HCT116 (cell line): Measurements from ENCODE around the gene ATP10B. TPM values are rescaled to one million over a fixed set of nuclear protein-coding genes. Genes with fewer than 3 reads are reported as not detected.

Source experiments
- ATAC-seq: fragments of 200-7000 bp; cut with Tn5 transposase; 2 replicates; pipeline ENCODE4 v1.9.1; 2020; ENCODE audit warnings: mild to moderate bottlenecking, moderate library complexity
- BruUV-seq: library from RNA; stranded (reverse); fragments of 400-500 nt; replicated peaks from 2 replicates; lab custom pipeline; 2021; lab: Mats Ljungman, UMichigan
- CTCF ChIA-PET: fragments of 300-600 bp; sonication (Branson Sonifier 250); formaldehyde crosslinking; loops from one replicate; lab custom pipeline; 2021; ENCODE audit warnings: antibody characterized with exemption; lab: Charles Lee
- POLR2A ChIA-PET: fragments of 300-600, 350-600 bp; sonication (Branson Sonifier 250); formaldehyde crosslinking; loops from one replicate; lab custom pipeline; 2021; ENCODE audit warnings: antibody characterized with exemption; lab: Charles Lee
- RAD21 ChIA-PET, 2 experiments: fragments of 300-600 bp; sonication (Branson Sonifier 250); formaldehyde crosslinking; loops; one replicate each; lab custom pipeline; 2023; ENCODE audit warnings: low total read pairs in 2 of 2; ENCODE audit not compliant: uncharacterized antibody in 2 of 2, unreplicated experiment in 2 of 2, low non-redundant PET in 1 of 2; lab: Charles Lee
- DNase-seq: peaks from one replicate; pipeline ENCODE4 v3.0.0-alpha.2; 2010; ENCODE audit warnings: low read depth, low spot score
- H2AFZ ChIP-seq: fragments of 200-600 bp; shearing (Covaris generic), sonication (generic); 2 replicates; pipeline ENCODE4 v1.6.1; 2017; ENCODE audit warnings: low read depth, mixed run types, mixed read lengths, antibody characterized with exemption, low read length; ENCODE audit not compliant: poor library complexity, severe bottlenecking
- H3K27ac ChIP-seq: 2 replicates; pipeline ENCODE4 v1.5.1; 2012; ENCODE audit warnings: low read depth, low read length
- H3K27me3 ChIP-seq: fragments of 200-600 bp; sonication (generic); 2 replicates; pipeline ENCODE4 v1.6.1; 2016; ENCODE audit warnings: mixed run types, low read length, mixed read lengths; ENCODE audit not compliant: insufficient read depth
- H3K36me3 ChIP-seq, 2 experiments: fragments of 200-500 bp in 1 of 2; fragments of 200-600 bp in 1 of 2; sonication (Bioruptor generic) in 1 of 2; sonication (generic) in 1 of 2; 2 replicates each; pipeline versions ENCODE4 v1.5.1 to v1.6.1; 2014 to 2016; ENCODE audit warnings: low read length in 2 of 2, inconsistent platforms in 1 of 2, mixed read lengths in 1 of 2, mixed run types in 1 of 2; ENCODE audit not compliant: insufficient read depth in 2 of 2, control insufficient read depth in 1 of 2
- H3K4me1 ChIP-seq, 2 experiments: fragments of 200-600 bp in 1 of 2; sonication (generic) in 1 of 2; 2 replicates each; pipeline versions ENCODE4 v1.5.1 to v1.6.1; 2012 to 2017; ENCODE audit warnings: low read length in 2 of 2, inconsistent platforms in 1 of 2, mild to moderate bottlenecking in 1 of 2, mixed read lengths in 1 of 2, mixed run types in 1 of 2, moderate library complexity in 1 of 2; ENCODE audit not compliant: insufficient read depth in 2 of 2, control insufficient read depth in 1 of 2
- H3K4me2 ChIP-seq: fragments of 200-600 bp; sonication (generic); 2 replicates; pipeline ENCODE4 v1.6.1; 2017; ENCODE audit warnings: mixed run types, low read length, mixed read lengths
- H3K4me3 ChIP-seq, 2 experiments: fragments of 200-600 bp in 1 of 2; sonication (generic) in 1 of 2; replicated peaks in 1 of 2; 2 replicates each; pipeline ENCODE4 v1.5.1; 2011 to 2016; ENCODE audit warnings: low read length in 2 of 2, control low read depth in 1 of 2, low read depth in 1 of 2, mild to moderate bottlenecking in 1 of 2, mixed read lengths in 1 of 2, mixed run types in 1 of 2
- H3K79me2 ChIP-seq: fragments of 200-600 bp; sonication (generic); 2 replicates; pipeline ENCODE4 v1.6.1; 2017; ENCODE audit warnings: mild to moderate bottlenecking, mixed run types, low read length, moderate library complexity, mixed read lengths; ENCODE audit not compliant: insufficient read depth
- H3K9ac ChIP-seq: fragments of 200-600 bp; sonication (generic); 2 replicates; pipeline ENCODE4 v1.6.1; 2016; ENCODE audit warnings: low read length, mixed read lengths
- H3K9me2 ChIP-seq: fragments of 200-600 bp; sonication (generic), shearing (Covaris generic); 2 replicates; pipeline ENCODE4 v1.6.1; 2017; ENCODE audit warnings: mixed run types, mild to moderate bottlenecking, moderate library complexity; ENCODE audit not compliant: insufficient read depth
- H3K9me3 ChIP-seq, 2 experiments: fragments of 200-500 bp in 1 of 2; fragments of 200-600 bp in 1 of 2; sonication (Bioruptor generic) in 1 of 2; sonication (generic) in 1 of 2; 2 replicates each; pipeline ENCODE4 v1.6.1; 2014 to 2017; ENCODE audit warnings: low read length in 2 of 2, mixed read lengths in 2 of 2, inconsistent platforms in 1 of 2, low read depth in 1 of 2, mild to moderate bottlenecking in 1 of 2, mixed run types in 1 of 2, moderate library complexity in 1 of 2; ENCODE audit not compliant: control insufficient read depth in 1 of 2, insufficient read depth in 1 of 2
- H4K20me1 ChIP-seq: fragments of 200-600 bp; sonication (generic), shearing (Covaris generic); 2 replicates; pipeline ENCODE4 v1.6.1; 2017; ENCODE audit warnings: mixed run types, mild to moderate bottlenecking, moderate library complexity; ENCODE audit not compliant: insufficient read depth
- FOSL1 ChIP-seq: IDR thresholded peaks from 2 replicates; pipeline ENCODE4 v1.6.1; 2012; ENCODE audit warnings: low read depth
- JUND ChIP-seq: IDR thresholded peaks from 2 replicates; pipeline ENCODE4 v1.6.1; 2012
- POLR2AphosphoS5 ChIP-seq: IDR thresholded peaks from 2 replicates; pipeline ENCODE4 v1.6.1; 2011; ENCODE audit warnings: mild to moderate bottlenecking, low read depth, low read length, moderate library complexity
- RAD21 ChIP-seq: IDR thresholded peaks from 2 replicates; pipeline ENCODE4 v1.6.1; 2012; ENCODE audit warnings: low read depth, mild to moderate bottlenecking
- YY1 ChIP-seq: IDR thresholded peaks from 2 replicates; pipeline ENCODE4 v1.6.1; 2011; ENCODE audit warnings: low read length, low read depth, moderate library complexity, mild to moderate bottlenecking; ENCODE audit not compliant: insufficient replicate concordance; ENCODE audit errors: extremely low read depth
- intact Hi-C: fragments of 100-400 bp; cut with micrococcal nuclease; formaldehyde crosslinking; loops from 2 replicates; pipeline ENCODE4 v1.10.0; 2022
- total RNA-seq: library from RNA; stranded (reverse); gene quantifications from one replicate; pipeline ENCODE4 v1.2.1, GENCODE V29; 2021; ENCODE audit not compliant: unreplicated experiment
- TF ChIP-seq, protein P1 (sequence below), 3 experiments: fragments of 200-600 bp in 1 of 3; sonication (generic) in 1 of 3; IDR thresholded peaks in 2 of 3; conservative IDR thresholded peaks in 1 of 3; 2 replicates each; pipeline ENCODE4 v1.5.1; 2012 to 2017; ENCODE audit warnings: low read depth in 2 of 3, low read length in 2 of 3, antibody characterized with exemption in 1 of 3, borderline replicate concordance in 1 of 3, control low read depth in 1 of 3, mild to moderate bottlenecking in 1 of 3, mixed read lengths in 1 of 3, mixed run types in 1 of 3, moderate library complexity in 1 of 3; ENCODE audit not compliant: insufficient read depth in 1 of 3
- TF ChIP-seq, protein P2 (sequence below): IDR thresholded peaks from 2 replicates; pipeline ENCODE4 v1.6.1; 2011; ENCODE audit warnings: mild to moderate bottlenecking, low read length, moderate library complexity; ENCODE audit not compliant: insufficient replicate concordance; ENCODE audit errors: extremely low read depth
- TF ChIP-seq, protein P3 (sequence below): IDR thresholded peaks from 2 replicates; pipeline ENCODE4 v1.6.1; 2012

Gene ATP10B
- total RNA-seq, 1 experiment from 2014 or later: 0.07 TPM

DNA sequence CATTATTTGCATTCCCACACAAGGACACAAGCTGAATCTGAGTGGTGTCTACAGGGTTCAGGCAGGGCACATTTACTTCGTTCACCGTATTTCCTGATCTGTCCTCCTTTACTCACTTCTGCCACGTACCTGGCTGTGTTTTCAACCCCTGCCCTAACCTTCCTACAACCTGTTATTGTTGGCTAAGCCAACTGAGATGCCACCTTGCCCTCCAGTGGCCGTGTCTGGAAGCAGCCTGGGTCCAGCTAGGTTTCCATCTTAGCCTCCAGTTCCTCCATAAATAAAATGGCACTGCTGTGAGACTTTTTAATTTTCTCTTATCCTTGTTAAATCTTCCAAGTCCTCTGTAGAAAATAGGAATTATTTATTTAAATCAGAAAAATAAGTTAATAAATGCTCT is 64.8 kb downstream of the ATP10B start:
- H3K27ac ChIP-seq: no peak overlapping the region
- no peak overlapping the region for H2AFZ ChIP-seq
- no peak overlapping the region for H3K4me2 ChIP-seq
- no peaks in the 10 kb centered on the region for H3K9me2 ChIP-seq
- BruUV-seq: no TSS peak
- POLR2A ChIA-PET: no interaction called here
- H3K9me3 ChIP-seq: no peaks in the 10 kb centered on the region
- no peaks in the 10 kb centered on the region for H3K4me1 ChIP-seq
- RAD21 ChIA-PET: no interaction called here
- no peaks in the 10 kb centered on the region for H3K27me3 ChIP-seq
- CTCF ChIA-PET: interaction anchor here (0.7 to 2.1 kb wide), 3 partner anchors 136 to 349 kb away, joined by 3 to 7 read pairs (median 4); no protein-coding TSS in a partner anchor
- H3K36me3 ChIP-seq: no peaks in the 10 kb centered on the region
- TF ChIP-seq, protein P1, sequence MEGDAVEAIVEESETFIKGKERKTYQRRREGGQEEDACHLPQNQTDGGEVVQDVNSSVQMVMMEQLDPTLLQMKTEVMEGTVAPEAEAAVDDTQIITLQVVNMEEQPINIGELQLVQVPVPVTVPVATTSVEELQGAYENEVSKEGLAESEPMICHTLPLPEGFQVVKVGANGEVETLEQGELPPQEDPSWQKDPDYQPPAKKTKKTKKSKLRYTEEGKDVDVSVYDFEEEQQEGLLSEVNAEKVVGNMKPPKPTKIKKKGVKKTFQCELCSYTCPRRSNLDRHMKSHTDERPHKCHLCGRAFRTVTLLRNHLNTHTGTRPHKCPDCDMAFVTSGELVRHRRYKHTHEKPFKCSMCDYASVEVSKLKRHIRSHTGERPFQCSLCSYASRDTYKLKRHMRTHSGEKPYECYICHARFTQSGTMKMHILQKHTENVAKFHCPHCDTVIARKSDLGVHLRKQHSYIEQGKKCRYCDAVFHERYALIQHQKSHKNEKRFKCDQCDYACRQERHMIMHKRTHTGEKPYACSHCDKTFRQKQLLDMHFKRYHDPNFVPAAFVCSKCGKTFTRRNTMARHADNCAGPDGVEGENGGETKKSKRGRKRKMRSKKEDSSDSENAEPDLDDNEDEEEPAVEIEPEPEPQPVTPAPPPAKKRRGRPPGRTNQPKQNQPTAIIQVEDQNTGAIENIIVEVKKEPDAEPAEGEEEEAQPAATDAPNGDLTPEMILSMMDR (IDR thresholded peaks at IDR 0.05 in 2 of 3, conservative IDR thresholded peaks at IDR 0.05 in 1 of 3; ENCODE audit: borderline replicate concordance in 1 of 3, insufficient read depth in 1 of 3, low read depth in 2 of 3, low read length in 2 of 3): peak in 2 of 3 experiments; percentile 32 to 35; a peak in 3 of 6 replicates
- TF ChIP-seq, protein P2, sequence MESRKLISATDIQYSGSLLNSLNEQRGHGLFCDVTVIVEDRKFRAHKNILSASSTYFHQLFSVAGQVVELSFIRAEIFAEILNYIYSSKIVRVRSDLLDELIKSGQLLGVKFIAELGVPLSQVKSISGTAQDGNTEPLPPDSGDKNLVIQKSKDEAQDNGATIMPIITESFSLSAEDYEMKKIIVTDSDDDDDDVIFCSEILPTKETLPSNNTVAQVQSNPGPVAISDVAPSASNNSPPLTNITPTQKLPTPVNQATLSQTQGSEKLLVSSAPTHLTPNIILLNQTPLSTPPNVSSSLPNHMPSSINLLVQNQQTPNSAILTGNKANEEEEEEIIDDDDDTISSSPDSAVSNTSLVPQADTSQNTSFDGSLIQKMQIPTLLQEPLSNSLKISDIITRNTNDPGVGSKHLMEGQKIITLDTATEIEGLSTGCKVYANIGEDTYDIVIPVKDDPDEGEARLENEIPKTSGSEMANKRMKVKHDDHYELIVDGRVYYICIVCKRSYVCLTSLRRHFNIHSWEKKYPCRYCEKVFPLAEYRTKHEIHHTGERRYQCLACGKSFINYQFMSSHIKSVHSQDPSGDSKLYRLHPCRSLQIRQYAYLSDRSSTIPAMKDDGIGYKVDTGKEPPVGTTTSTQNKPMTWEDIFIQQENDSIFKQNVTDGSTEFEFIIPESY: no peak
- no peak for TF ChIP-seq YY1
- TF ChIP-seq, protein P3, sequence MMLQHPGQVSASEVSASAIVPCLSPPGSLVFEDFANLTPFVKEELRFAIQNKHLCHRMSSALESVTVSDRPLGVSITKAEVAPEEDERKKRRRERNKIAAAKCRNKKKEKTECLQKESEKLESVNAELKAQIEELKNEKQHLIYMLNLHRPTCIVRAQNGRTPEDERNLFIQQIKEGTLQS: no peak
- TF ChIP-seq RAD21: peak; percentile 38
- no peak for TF ChIP-seq POLR2AphosphoS5
- no peak for TF ChIP-seq JUND
- no peak for TF ChIP-seq FOSL1
- no peaks in the 10 kb centered on the region for H3K79me2 ChIP-seq
- intact Hi-C loops: loop anchor here (2.0 kb wide), 1 partner anchor 278 kb away; no protein-coding TSS in a partner anchor
- no peak overlapping the region for H3K9ac ChIP-seq
- H3K4me3 ChIP-seq: no peak overlapping the region
- no peak for DNase-seq
- no peaks in the 10 kb centered on the region for H4K20me1 ChIP-seq
- peak; percentile 30; the same call in 1 of the 2 replicates for ATAC-seq
